K562 (cell line): ENCODE results near the gene PRR7. TPM values are rescaled to one million over a fixed set of nuclear protein-coding genes. Genes with fewer than 3 reads are reported as not detected.

Experiments
- ATAC-seq: fragments of 200-7000 bp; cut with Tn5 transposase; 3 replicates; pipeline ENCODE4 v1.9.1; 2020; ENCODE audit warnings: moderate library complexity
- BruUV-seq: library from RNA; stranded (reverse); fragments of 400-500 nt; replicated peaks from 2 replicates; lab custom pipeline; 2021; lab: Mats Ljungman, UMichigan
- CTCF ChIA-PET: fragments of 300-600 bp; formaldehyde crosslinking; extraction: SDS; loops from one replicate; lab custom pipeline; 2021; ENCODE audit warnings: low intra/inter-chr PET ratio; lab: Yijun Ruan, JAX
- POLR2A ChIA-PET: fragments of 300-600, 350-650 bp; sonication (Branson Sonifier 250); formaldehyde crosslinking; extraction: SDS; loops from one replicate; lab custom pipeline; 2021; ENCODE audit warnings: antibody characterized with exemption, inconsistent platforms; lab: Yijun Ruan, JAX
- DNase-seq, 4 experiments: peaks; one replicate each; pipeline versions ENCODE4 v3.0.0 to v3.0.0-alpha.2; 2011 to 2018; ENCODE audit warnings: low spot score in 3 of 4, mixed read lengths in 3 of 4; ENCODE audit errors: extremely low read depth in 1 of 4
- FAIRE-seq: peaks from 2 replicates; lab custom pipeline; 2011; peaks lifted over from hg19 to GRCh38; lab: Jason Lieb, UNC
- H2AFZ ChIP-seq: 2 replicates; pipeline ENCODE4 v1.6.0; 2011; ENCODE audit warnings: low read depth, low read length, control low read depth, inconsistent platforms
- H3K27ac ChIP-seq: fragments of 200-600 bp; 3 replicates; pipeline ENCODE4 v1.8.0; 2011; ENCODE audit warnings: low read depth, mild to moderate bottlenecking, control low read depth, inconsistent platforms, low read length, moderate library complexity, mixed read lengths; ENCODE audit errors: extremely low read depth
- H3K27me3 ChIP-seq, 2 experiments: fragments of 300-600 bp in 1 of 2; 2 replicates in 1 of 2; 3 replicates in 1 of 2; pipeline versions ENCODE4 v1.6.0 to v1.8.0; 2011; ENCODE audit warnings: inconsistent platforms in 2 of 2, low read length in 2 of 2, mild to moderate bottlenecking in 1 of 2, mixed read lengths in 1 of 2, moderate library complexity in 1 of 2; ENCODE audit not compliant: control insufficient read depth in 2 of 2, insufficient read depth in 2 of 2
- H3K36me3 ChIP-seq: fragments of 300-600 bp; 3 replicates; pipeline ENCODE4 v1.8.0; 2011; ENCODE audit warnings: mild to moderate bottlenecking, low read length, inconsistent platforms; ENCODE audit not compliant: control insufficient read depth, insufficient read depth
- H3K4me1 ChIP-seq, 2 experiments: fragments of 200-600 bp in 1 of 2; replicated peaks in 1 of 2; 2 replicates in 1 of 2; 3 replicates in 1 of 2; pipeline versions ENCODE4 v1.5.1 to v1.8.0; 2011; ENCODE audit warnings: inconsistent platforms in 2 of 2, low read length in 2 of 2, mild to moderate bottlenecking in 1 of 2, mixed read lengths in 1 of 2, moderate library complexity in 1 of 2; ENCODE audit not compliant: control insufficient read depth in 2 of 2, insufficient read depth in 2 of 2
- H3K4me2 ChIP-seq: 2 replicates; pipeline ENCODE4 v1.6.1; 2011; ENCODE audit warnings: low read length, control low read depth, inconsistent platforms, mixed read lengths; ENCODE audit not compliant: insufficient read depth
- H3K4me3 ChIP-seq: fragments of 200-600 bp; sonication (generic), shearing (Covaris generic); 2 replicates; pipeline ENCODE4 v1.5.1; 2016; ENCODE audit warnings: control low read depth, inconsistent platforms
- H3K79me2 ChIP-seq: fragments of 200-600 bp; 3 replicates; pipeline ENCODE4 v1.8.0; 2011; ENCODE audit warnings: low read length, inconsistent platforms; ENCODE audit not compliant: control insufficient read depth, insufficient read depth
- H3K9ac ChIP-seq, 2 experiments: 2 replicates each; pipeline versions ENCODE4 v1.6.0 to v1.6.1; 2011; ENCODE audit warnings: low read depth in 2 of 2, low read length in 2 of 2, control low read depth in 1 of 2, inconsistent platforms in 1 of 2, mild to moderate bottlenecking in 1 of 2, mixed read lengths in 1 of 2; ENCODE audit not compliant: insufficient read depth in 1 of 2
- H3K9me1 ChIP-seq: one replicate; pipeline ENCODE4 v1.6.0; 2011; ENCODE audit warnings: inconsistent platforms, mild to moderate bottlenecking, low read length, moderate library complexity; ENCODE audit not compliant: control insufficient read depth, insufficient read depth
- H3K9me3 ChIP-seq: replicated peaks from 2 replicates; pipeline ENCODE4 v1.5.1; 2011; ENCODE audit warnings: low read depth, low read length, inconsistent platforms; ENCODE audit not compliant: control insufficient read depth, insufficient read depth
- H4K20me1 ChIP-seq: replicated peaks from 2 replicates; pipeline ENCODE4 v1.6.1; 2011; ENCODE audit warnings: low read length, inconsistent platforms, mixed read lengths; ENCODE audit not compliant: control insufficient read depth, insufficient read depth
- ATF6 ChIP-seq: sonication (generic); formaldehyde crosslinking; IDR thresholded peaks from 2 replicates; pipeline ENCODE4 v1.4.0; 2020; ENCODE audit warnings: mild to moderate bottlenecking, missing genetic modification reagents
- FOXP4 ChIP-seq: sonication (generic); formaldehyde crosslinking; IDR thresholded peaks from 2 replicates; pipeline ENCODE4 v1.8.0; 2022; ENCODE audit warnings: mild to moderate bottlenecking, missing genetic modification reagents, borderline replicate concordance
- IFI16 ChIP-seq: fragments of 250-450 bp; sonication (Bioruptor Pico); IDR thresholded peaks from 2 replicates; pipeline ENCODE4 v2.1.2; 2022; ENCODE audit warnings: mild to moderate bottlenecking, inconsistent platforms
- NR2C2 ChIP-seq, 2 experiments: fragments of 200-800 bp in 1 of 2; sonication (Bioruptor generic) in 1 of 2; sonication (generic) in 1 of 2; formaldehyde crosslinking in 1 of 2; IDR thresholded peaks; 2 replicates each; pipeline versions ENCODE4 v1.6.1 to v1.8.0; 2016 to 2022; ENCODE audit warnings: mild to moderate bottlenecking in 1 of 2, missing compliant biosample characterization in 1 of 2, missing genetic modification characterization in 1 of 2, missing genetic modification reagents in 1 of 2
- NUFIP1 ChIP-seq: fragments of 450-650 bp; IDR thresholded peaks from 2 replicates; pipeline ENCODE4 v1.6.1; 2018; ENCODE audit not compliant: partially characterized antibody
- USF1 ChIP-seq: sonication (generic); formaldehyde crosslinking; IDR thresholded peaks from 2 replicates; pipeline ENCODE4 v1.9.0; 2022; ENCODE audit warnings: mild to moderate bottlenecking, missing genetic modification reagents
- ZBTB7A ChIP-seq: IDR thresholded peaks from 2 replicates; pipeline ENCODE4 v1.6.1; 2011; ENCODE audit warnings: low read depth, mild to moderate bottlenecking, low read length, moderate library complexity, borderline replicate concordance; ENCODE audit not compliant: control insufficient read depth
- ZNF431 ChIP-seq: sonication (generic); formaldehyde crosslinking; IDR thresholded peaks from 2 replicates; pipeline ENCODE4 v1.8.0; 2022; ENCODE audit warnings: mild to moderate bottlenecking, missing genetic modification reagents
- WGBS: fragments of 100-300 bp; shearing (Covaris generic); methylation state at CpG from one replicate; pipeline ENCODE4 v1.1.6; 2016; ENCODE audit warnings: low coverage, mixed read lengths; ENCODE audit not compliant: insufficient coverage; ENCODE audit errors: missing lambda C conversion rate; 5-methylcytosine and 5-hydroxymethylcytosine counted together
- in situ Hi-C: fragments of 300-500 bp; cut with MboI; formaldehyde crosslinking; loops from 4 replicates; pipeline ENCODE4 v1.15.0; 2018; ENCODE audit warnings: inconsistent platforms, mixed read lengths
- intact Hi-C: fragments of 100-400 bp; cut with micrococcal nuclease; formaldehyde crosslinking; loops from 2 replicates; pipeline ENCODE4 v1.14.2; 2022
- polyA plus RNA-seq, 8 experiments: library from polyadenylated mRNA; depleted of rRNA in 4 of 8; stranded (reverse) in 5 of 8; unstranded in 3 of 8; fragments of >200 nt; fragmentation: Nextera tagmentation in 2 of 8; fragmentation: Illumina TruSeq in 1 of 8; extraction: Ambion mirVana in 2 of 8; extraction: Trizol in 1 of 8; gene quantifications; 2 replicates each; pipeline versions ENCODE4 v1.2.1 to v1.2.3, GENCODE V29; 2011 to 2014; ENCODE audit warnings: inconsistent platforms in 1 of 8, missing spikeins in 1 of 8
- total RNA-seq, 7 experiments: library from RNA; depleted of rRNA in 6 of 7; stranded (reverse); fragments of >200 nt in 6 of 7; fragmentation: Illumina TruSeq in 2 of 7; extraction: Trizol in 2 of 7; gene quantifications; 2 replicates each; pipeline versions ENCODE4 v1.2.1 to v1.2.3, GENCODE V29; 2011 to 2021; ENCODE audit warnings: low replicate concordance in 1 of 7

PRR7 gene
- total and polyA plus RNA-seq, 9 of the 15 experiments (the other 6 are each of a cell fraction or from before 2014, with no cell fraction given) = 0.80 to 11.3 (median 10.4) TPM; not detected in 4

- H3K27me3 ChIP-seq = no peaks in the 10 kb centered on the region
- DNase-seq (no peak), ATAC-seq (no peak), FAIRE-seq (no peak)
- intact Hi-C loops = no loop called here
- ChIA-PET POLR2A (interaction anchor here (1.7 to 10.8 kb wide), 2 partner anchors 13 to 122 kb away, joined by 3 to 210 read pairs; partner anchors contain the start of gene PRR7), CTCF (no interaction called here)
- no peaks in the 10 kb centered on the region for H3K9me3 ChIP-seq
- no peak overlapping the region for H3K27ac ChIP-seq
- no peak overlapping the region for H2AFZ ChIP-seq
- H3K9ac ChIP-seq = peak overlapping the region in 1 of 2 experiments; percentile 60; a peak in 2 of 4 replicates
- peaks cover 50% of the 10 kb centered on the region for H3K79me2 ChIP-seq
- no peak overlapping the region for H3K4me2 ChIP-seq
- H3K4me1 ChIP-seq = peaks cover 22 to 66% of the 10 kb centered on the region in 2 experiments
- H4K20me1 ChIP-seq = peaks cover 22% of the 10 kb centered on the region; the same call in 1 of the 2 replicates
- 97% methylated on average over 26 of the region's 29 CpGs for WGBS
- BruUV-seq = no TSS peak
- in situ Hi-C loops = no loop called here
- H3K9me1 ChIP-seq = no peaks in the 10 kb centered on the region
- H3K4me3 ChIP-seq = no peak overlapping the region
- peaks cover 93% of the 10 kb centered on the region; the same call in 2 of the 3 replicates for H3K36me3 ChIP-seq
- no peak for TF ChIP-seq FOXP4
- TF ChIP-seq ZNF431 (CRISPR knock-in tag) = no peak
- no peak for TF ChIP-seq ATF6
- TF ChIP-seq IFI16 (CRISPR knock-in tag) = no peak
- no peak for TF ChIP-seq NUFIP1
- peak; percentile 20; the same call in 1 of the 2 replicates for TF ChIP-seq ZBTB7A
- TF ChIP-seq NR2C2 (CRISPR knock-in tag; IDR thresholded peaks at IDR 0.05) = no peak
- TF ChIP-seq NR2C2 (tag; IDR thresholded peaks at IDR 0.05) = no peak
- no peak for TF ChIP-seq USF1
These were observed 15.1 kb upstream of the PRR7 start for GRCh38 chr5:177431317-177432142.
